Measurements from ENCODE around the gene ALB.

DNA sequence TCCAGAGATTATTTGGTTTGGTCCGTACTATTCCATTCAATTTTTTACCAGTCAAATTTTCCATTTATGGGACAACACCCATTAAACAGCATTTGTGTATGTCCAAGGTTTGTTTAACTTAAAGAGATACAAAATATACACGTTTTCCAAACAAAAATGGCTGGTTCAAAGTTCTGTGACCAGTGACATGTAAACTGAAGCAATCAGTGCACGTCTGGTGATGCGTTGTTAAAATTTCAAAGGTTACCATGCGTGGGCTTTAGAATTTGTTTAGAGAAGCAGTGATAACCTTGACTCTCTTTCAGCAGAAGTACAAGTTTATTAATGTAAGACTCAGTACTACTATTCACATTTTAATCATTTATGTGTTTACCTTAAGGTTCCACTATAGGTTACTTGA, 25.2 kb upstream of the ALB start:
- TF ChIP-seq, protein P1, sequence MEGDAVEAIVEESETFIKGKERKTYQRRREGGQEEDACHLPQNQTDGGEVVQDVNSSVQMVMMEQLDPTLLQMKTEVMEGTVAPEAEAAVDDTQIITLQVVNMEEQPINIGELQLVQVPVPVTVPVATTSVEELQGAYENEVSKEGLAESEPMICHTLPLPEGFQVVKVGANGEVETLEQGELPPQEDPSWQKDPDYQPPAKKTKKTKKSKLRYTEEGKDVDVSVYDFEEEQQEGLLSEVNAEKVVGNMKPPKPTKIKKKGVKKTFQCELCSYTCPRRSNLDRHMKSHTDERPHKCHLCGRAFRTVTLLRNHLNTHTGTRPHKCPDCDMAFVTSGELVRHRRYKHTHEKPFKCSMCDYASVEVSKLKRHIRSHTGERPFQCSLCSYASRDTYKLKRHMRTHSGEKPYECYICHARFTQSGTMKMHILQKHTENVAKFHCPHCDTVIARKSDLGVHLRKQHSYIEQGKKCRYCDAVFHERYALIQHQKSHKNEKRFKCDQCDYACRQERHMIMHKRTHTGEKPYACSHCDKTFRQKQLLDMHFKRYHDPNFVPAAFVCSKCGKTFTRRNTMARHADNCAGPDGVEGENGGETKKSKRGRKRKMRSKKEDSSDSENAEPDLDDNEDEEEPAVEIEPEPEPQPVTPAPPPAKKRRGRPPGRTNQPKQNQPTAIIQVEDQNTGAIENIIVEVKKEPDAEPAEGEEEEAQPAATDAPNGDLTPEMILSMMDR (IDR thresholded peaks at IDR 0.05): no peak
- no peak for TF ChIP-seq POLR2A (IDR thresholded peaks at IDR 0.05)

Data from esophagus squamous epithelium (tissue), 4 donors.